AG04449 (cell line): ENCODE measurements around the gene WWC1.

Experiments
- CTCF ChIA-PET: fragments of 350-600 bp; formaldehyde crosslinking; extraction: SDS; loops from one replicate; lab custom pipeline; 2021; ENCODE audit warnings: antibody characterized with exemption; lab: Yijun Ruan, JAX
- POLR2A ChIA-PET: fragments of 400-600, 350-600 bp; formaldehyde crosslinking; extraction: SDS; loops from one replicate; lab custom pipeline; 2020; ENCODE audit warnings: antibody characterized with exemption, inconsistent platforms; lab: Yijun Ruan, JAX
- DNase-seq: peaks from one replicate; pipeline ENCODE4 v3.0.0-alpha.2; 2010; ENCODE audit warnings: low read depth, low spot score
- H3K4me3 ChIP-seq: 2 replicates; pipeline ENCODE4 v1.5.1; 2011; ENCODE audit warnings: low read depth, mild to moderate bottlenecking, control low read depth, low read length
- TF ChIP-seq, protein P1 (sequence below): IDR thresholded peaks from one replicate; pipeline ENCODE4 v1.5.1; 2011; ENCODE audit warnings: mild to moderate bottlenecking, moderate library complexity, low read length, control low read depth, inconsistent platforms; ENCODE audit not compliant: insufficient read depth; ENCODE audit errors: missing control alignments

Gene WWC1

DNA sequence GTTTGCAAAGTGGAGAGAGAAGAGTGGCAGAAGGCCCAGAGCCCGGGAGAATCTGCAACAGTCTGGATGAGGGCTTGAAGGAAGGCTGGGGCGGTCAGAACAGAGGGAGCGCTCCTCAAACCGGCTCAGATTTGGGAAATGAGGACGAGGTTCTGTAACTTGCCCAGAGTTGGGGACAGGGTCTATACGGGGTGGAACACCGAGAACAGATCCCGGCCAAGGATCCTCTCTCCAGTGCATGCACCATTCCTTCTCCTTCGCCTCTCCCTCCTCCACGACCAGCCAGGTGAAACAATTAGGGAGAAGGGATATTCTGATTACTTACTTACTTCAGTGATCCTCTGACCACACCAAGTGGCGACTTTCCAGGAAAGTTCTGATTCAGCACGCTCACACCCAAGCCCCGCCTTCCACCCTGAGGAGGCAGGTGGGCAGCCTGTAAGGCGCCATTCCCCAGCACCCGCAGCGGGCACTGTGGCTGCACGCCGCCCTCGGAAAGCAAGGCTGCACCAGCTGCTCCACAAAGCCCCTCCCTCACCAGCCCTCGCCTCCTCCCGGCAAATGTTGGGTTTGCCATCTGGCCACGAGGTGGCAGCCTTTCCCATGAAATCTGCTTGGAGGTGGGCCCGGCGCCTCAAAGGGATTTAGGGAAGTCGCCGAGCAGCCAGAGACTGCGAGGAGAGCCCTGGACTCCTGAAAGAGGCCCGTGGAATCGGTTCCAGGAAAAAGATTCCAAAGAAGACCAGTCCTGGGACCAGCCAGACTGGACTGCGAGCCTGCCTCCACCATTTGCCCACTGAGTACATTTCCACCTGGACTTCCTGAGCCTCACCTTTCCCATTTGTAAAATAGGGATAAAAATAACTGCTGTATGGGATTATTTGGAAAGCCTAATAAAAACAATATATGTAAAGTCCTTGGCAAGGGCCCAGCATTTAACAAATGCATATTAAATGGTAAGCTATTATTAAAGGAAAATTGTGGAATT is 22.2 kb upstream of the WWC1 start:
- POLR2A ChIA-PET = interaction anchor here (0.8 kb wide), 1 partner anchor 218 kb away, joined by 3 read pairs; no protein-coding TSS in a partner anchor
- H3K4me3 ChIP-seq = peak overlapping the region; percentile 54
- TF ChIP-seq, protein P1, sequence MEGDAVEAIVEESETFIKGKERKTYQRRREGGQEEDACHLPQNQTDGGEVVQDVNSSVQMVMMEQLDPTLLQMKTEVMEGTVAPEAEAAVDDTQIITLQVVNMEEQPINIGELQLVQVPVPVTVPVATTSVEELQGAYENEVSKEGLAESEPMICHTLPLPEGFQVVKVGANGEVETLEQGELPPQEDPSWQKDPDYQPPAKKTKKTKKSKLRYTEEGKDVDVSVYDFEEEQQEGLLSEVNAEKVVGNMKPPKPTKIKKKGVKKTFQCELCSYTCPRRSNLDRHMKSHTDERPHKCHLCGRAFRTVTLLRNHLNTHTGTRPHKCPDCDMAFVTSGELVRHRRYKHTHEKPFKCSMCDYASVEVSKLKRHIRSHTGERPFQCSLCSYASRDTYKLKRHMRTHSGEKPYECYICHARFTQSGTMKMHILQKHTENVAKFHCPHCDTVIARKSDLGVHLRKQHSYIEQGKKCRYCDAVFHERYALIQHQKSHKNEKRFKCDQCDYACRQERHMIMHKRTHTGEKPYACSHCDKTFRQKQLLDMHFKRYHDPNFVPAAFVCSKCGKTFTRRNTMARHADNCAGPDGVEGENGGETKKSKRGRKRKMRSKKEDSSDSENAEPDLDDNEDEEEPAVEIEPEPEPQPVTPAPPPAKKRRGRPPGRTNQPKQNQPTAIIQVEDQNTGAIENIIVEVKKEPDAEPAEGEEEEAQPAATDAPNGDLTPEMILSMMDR = peak; percentile 92
- DNase-seq = no peak
- CTCF ChIA-PET = interaction anchor here (0.6 to 5.0 kb wide), 35 partner anchors 9 to 686 kb away, joined by 3 to 97 read pairs (median 3); partner anchors contain the start of genes RARS1 and WWC1

DNA sequence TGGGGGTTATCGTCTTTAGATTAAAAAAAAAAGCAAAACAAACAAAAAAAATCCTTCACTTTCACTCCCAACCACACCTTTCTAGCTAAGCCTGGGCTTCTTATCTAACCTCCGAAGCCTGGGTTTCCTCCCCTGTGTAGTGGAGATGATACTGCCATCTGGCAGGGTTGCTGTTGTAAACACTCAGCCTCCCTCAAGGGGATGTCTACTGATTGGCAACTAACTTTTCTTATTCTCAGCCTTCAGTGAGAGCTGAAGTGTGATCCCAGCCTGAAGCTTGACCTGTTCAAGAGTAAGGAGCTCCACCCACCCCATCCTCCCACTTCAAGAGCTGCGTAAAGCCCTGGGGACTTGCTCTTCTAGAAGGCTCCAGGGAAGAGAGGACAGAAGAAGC is 21.5 kb upstream of the WWC1 start:
- ChIA-PET CTCF (interaction anchor here (0.6 to 5.0 kb wide), 27 partner anchors 11 to 604 kb away, joined by 3 to 97 read pairs (median 3); partner anchors contain the start of genes RARS1 and WWC1), POLR2A (no interaction called here)
- TF ChIP-seq, protein P1 = no peak
- H3K4me3 ChIP-seq = no peak overlapping the region
- no peak for DNase-seq

DNA sequence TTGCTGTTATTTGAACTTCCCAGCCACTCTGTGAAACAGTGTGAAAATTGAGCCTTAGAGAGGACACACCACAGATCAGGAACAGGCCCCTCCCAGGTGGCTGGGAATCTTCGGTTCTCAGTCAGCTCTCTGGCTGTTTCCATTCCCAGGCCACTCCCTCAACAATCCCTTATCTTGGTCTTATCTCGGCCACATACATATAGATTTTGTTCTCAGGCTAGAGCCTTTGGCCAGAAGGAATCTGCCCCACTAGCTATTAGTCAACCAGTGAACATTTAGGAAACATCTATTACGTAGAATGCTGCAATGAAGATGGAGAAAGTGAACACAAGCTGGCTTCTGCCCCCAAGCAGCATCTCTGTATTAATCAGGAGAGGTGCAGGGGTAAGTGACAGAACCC is 21.0 kb upstream of the WWC1 start:
- DNase-seq = no peak
- TF ChIP-seq, protein P1 = no peak
- H3K4me3 ChIP-seq = no peak overlapping the region
- CTCF ChIA-PET = interaction anchor here (0.6 to 5.0 kb wide), 23 partner anchors 10 to 604 kb away, joined by 3 to 97 read pairs (median 4); partner anchors contain the start of genes RARS1 and WWC1
- POLR2A ChIA-PET = no interaction called here

DNA sequence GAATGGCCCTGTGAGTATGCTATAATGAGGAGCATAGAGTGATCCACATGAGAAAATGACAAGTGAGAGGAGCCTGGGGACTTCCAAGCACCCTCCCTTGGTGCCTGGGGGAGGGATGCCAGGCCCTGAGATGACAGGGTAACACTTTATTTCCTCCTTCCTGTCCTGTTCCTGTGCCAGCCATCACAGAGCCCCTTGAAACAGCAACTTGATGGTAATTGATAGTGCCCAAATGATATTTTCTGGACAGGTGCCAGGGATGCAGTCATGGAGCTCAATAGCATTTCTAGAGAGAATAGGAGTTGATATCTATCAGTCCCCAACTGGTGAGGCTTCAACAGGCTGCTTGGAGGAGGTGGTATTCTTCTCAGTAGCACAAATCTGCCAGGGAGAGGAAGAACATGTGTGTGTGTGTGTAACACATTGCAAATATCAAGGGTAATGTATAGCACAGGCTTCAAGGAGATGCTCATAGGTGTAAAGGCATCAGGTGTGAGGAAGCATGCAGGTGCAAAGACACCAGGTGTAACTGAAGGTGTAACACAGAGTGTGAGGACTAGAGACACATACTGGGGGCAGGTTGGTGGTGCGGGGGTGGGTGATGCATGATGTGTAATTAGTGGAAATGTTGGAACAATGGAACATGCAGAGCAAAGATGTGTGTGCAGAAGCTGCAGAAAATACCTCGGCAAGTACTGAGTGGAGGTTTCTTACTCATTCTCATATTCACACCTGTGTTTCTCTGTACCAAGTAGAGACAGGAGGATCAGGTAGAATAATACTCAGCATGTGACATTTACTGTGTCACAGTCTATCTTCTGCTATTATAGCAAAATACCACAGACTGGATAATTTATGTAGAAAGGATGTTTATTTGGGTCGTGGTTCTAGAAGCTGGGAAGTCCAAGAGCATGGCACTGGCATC is 18.1 kb upstream of the WWC1 start:
- no peak overlapping the region for H3K4me3 ChIP-seq
- ChIA-PET CTCF (interaction anchor here (0.6 to 2.4 kb wide), 4 partner anchors 11 to 213 kb away, joined by 3 to 14 read pairs (median 3); partner anchors contain the start of gene RARS1), POLR2A (no interaction called here)
- DNase-seq = no peak
- TF ChIP-seq, protein P1 = no peak

DNA sequence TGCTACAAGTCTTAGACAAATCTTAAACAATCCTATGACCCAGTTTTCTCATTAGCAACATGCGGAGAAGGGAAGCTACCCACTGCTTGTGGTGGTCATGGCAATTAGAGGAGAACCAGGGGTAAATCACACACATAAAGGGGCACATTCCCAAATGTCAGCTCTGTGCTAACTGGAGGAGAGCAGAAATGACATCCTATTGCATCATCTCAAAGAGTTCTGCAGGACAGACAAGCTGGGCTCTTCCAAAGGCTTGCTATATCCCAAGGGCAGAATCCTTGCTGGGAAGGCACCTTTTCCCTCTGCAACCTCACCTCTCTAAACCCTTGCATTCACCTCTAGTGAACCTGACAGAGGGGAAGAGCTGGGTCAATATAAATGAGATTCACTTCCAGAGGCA is 17.0 kb upstream of the WWC1 start:
- ChIA-PET POLR2A (no interaction called here), CTCF (interaction anchor here (0.7 to 2.4 kb wide), 5 partner anchors 10 to 212 kb away, joined by 3 to 14 read pairs (median 3); partner anchors contain the start of gene RARS1)
- DNase-seq = no peak
- H3K4me3 ChIP-seq = no peak overlapping the region
- TF ChIP-seq, protein P1 = no peak
